ENCODE measurements around the gene ACTL6B. TPM values are rescaled to one million over a fixed set of nuclear protein-coding genes. Genes with fewer than 3 reads are reported as not detected.

Gene ACTL6B
- total and polyA plus RNA-seq, 2 donors (not counting 3 experiments of a cell fraction or from before 2014, with no cell fraction given), result not detected

- Histone ChIP-seq H2AFZ (ENCODE audit: low read depth, low read length) (no peak overlapping the region), H3K27ac (ENCODE audit: insufficient read depth, low read depth, low read length) (no peak overlapping the region), H3K9me3 (replicated peaks; ENCODE audit: control insufficient read depth, insufficient read depth, low read length) (no peaks in the 10 kb centered on the region), H3K4me2 (ENCODE audit: insufficient read depth, low read length) (no peak overlapping the region), H3K4me1 (ENCODE audit: control insufficient read depth, extremely low read depth, insufficient read depth, low read length) (no peaks in the 10 kb centered on the region), H4K20me1 (replicated peaks; ENCODE audit: control insufficient read depth, extremely low read depth, insufficient read depth, low read length) (no peaks in the 10 kb centered on the region), H3K27me3 (ENCODE audit: control insufficient read depth in 2 of 2, insufficient read depth in 2 of 2, low read length in 2 of 2) (peaks cover 0 to 2% of the 10 kb centered on the region in 2 experiments), H3K9ac (replicated peaks; ENCODE audit: extremely low read depth, insufficient read depth, low read length) (no peak overlapping the region), H3K4me3 (replicated peaks in 1 of 3; ENCODE audit: insufficient read depth in 1 of 3, low read depth in 1 of 3, low read length in 3 of 3) (no peak overlapping the region), H3K79me2 (ENCODE audit: control insufficient read depth, insufficient read depth, low read length) (no peaks in the 10 kb centered on the region), H3K36me3 (ENCODE audit: control insufficient read depth in 2 of 2, extremely low read depth in 1 of 2, insufficient read depth in 2 of 2, low read length in 2 of 2) (no peaks in the 10 kb centered on the region), H3K9me1 (replicated peaks; ENCODE audit: control insufficient read depth, extremely low read depth, insufficient read depth, low read length) (no peaks in the 10 kb centered on the region)
- BruUV-seq (replicated peaks), result no TSS peak
- ChIA-PET CTCF (no interaction called here), POLR2A (no interaction called here)
- TF ChIP-seq FOS (IDR thresholded peaks at IDR 0.05; ENCODE audit: borderline replicate concordance, insufficient read depth, low read length) (no peak), EZH2 (IDR thresholded peaks at IDR 0.05; ENCODE audit: borderline replicate concordance, low read depth, low read length, severe bottlenecking) (no peak), GATA2 (IDR thresholded peaks at IDR 0.05; ENCODE audit: insufficient read depth, insufficient read length, low read depth, low read length) (no peak), JUN (IDR thresholded peaks at IDR 0.05; ENCODE audit: borderline replicate concordance, insufficient read depth, insufficient read length, low read depth) (no peak), MAX (IDR thresholded peaks at IDR 0.05; ENCODE audit: insufficient read depth, insufficient read length) (no peak), POLR2A (IDR thresholded peaks at IDR 0.05; ENCODE audit: low read depth, low read length) (no peak), MYC (IDR thresholded peaks at IDR 0.05; ENCODE audit: low read depth, low read length) (no peak), POLR2AphosphoS5 (IDR thresholded peaks at IDR 0.05; ENCODE audit: insufficient read depth, low read depth, low read length) (no peak), CTCF (IDR thresholded peaks at IDR 0.05; ENCODE audit: extremely low read depth in 1 of 2, insufficient read depth in 1 of 2, low read depth in 1 of 2, low read length in 2 of 2) (no peak)
- dilution Hi-C loops (cut with MboI; ENCODE audit: extremely low pct_ligation_motif_present, low sequenced_read_pairs) (no loop called here), intact Hi-C loops (cut with micrococcal nuclease) (no loop called here)
- FAIRE-seq (no peak), DNase-seq (ENCODE audit: low read depth, low spot score) (no peak)
These were observed 15.5 kb downstream of the ACTL6B start for GRCh38 chr7:100640517-100641440.
